ENCODE measurements around the gene SNRNP48.
A peak's percentile ranks its signal among the peaks of the same experiment; 100 is the strongest.

SNRNP48 gene

DNA sequence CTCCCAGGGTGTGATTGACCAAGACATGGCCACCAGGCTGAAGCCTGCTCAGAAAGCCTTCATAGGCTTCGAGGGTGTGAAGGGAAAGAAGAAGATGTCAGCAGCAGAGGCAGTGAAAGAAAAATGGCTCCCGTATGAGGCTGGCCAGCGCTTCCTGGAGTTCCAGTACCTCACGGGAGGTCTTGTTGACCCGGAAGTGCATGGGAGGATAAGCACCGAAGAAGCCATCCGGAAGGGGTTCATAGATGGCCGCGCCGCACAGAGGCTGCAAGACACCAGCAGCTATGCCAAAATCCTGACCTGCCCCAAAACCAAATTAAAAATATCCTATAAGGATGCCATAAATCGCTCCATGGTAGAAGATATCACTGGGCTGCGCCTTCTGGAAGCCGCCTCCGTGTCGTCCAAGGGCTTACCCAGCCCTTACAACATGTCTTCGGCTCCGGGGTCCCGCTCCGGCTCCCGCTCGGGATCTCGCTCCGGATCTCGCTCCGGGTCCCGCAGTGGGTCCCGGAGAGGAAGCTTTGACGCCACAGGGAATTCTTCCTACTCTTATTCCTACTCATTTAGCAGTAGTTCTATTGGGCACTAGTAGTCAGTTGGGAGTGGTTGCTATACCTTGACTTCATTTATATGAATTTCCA, 4.6 kb upstream of the SNRNP48 start:
- H3K4me3 ChIP-seq (ENCODE audit: low read depth, low read length) = no peak overlapping the region
- TF ChIP-seq, protein P1, sequence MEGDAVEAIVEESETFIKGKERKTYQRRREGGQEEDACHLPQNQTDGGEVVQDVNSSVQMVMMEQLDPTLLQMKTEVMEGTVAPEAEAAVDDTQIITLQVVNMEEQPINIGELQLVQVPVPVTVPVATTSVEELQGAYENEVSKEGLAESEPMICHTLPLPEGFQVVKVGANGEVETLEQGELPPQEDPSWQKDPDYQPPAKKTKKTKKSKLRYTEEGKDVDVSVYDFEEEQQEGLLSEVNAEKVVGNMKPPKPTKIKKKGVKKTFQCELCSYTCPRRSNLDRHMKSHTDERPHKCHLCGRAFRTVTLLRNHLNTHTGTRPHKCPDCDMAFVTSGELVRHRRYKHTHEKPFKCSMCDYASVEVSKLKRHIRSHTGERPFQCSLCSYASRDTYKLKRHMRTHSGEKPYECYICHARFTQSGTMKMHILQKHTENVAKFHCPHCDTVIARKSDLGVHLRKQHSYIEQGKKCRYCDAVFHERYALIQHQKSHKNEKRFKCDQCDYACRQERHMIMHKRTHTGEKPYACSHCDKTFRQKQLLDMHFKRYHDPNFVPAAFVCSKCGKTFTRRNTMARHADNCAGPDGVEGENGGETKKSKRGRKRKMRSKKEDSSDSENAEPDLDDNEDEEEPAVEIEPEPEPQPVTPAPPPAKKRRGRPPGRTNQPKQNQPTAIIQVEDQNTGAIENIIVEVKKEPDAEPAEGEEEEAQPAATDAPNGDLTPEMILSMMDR (IDR thresholded peaks at IDR 0.05; ENCODE audit: low read depth, low read length) = no peak

DNA sequence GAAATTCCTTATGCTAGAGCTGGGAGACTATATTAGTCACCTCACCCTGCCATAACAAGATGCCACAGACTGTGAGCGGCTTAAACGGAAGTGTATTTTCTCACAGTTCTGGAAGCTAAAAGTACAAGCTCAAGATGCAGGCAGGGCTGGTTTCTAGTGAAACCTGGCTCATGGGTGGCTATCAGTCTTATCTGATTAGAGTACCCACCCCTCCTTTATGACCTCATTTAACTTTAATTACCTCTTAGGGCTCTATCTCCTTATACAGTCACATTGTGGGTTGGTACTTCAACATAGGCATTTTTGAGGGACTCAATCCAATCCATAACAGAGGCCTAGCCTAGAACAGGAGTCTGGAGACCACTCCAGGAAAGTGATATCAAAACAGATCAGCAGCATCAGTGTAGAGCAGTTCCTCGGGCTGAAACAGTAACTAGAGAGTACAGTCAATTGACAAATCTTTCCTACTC, 2.3 kb upstream of the SNRNP48 start:
- TF ChIP-seq, protein P1 (IDR thresholded peaks at IDR 0.05; ENCODE audit: low read depth, low read length) = no peak
- no peak overlapping the region for H3K4me3 ChIP-seq (ENCODE audit: low read depth, low read length)

DNA sequence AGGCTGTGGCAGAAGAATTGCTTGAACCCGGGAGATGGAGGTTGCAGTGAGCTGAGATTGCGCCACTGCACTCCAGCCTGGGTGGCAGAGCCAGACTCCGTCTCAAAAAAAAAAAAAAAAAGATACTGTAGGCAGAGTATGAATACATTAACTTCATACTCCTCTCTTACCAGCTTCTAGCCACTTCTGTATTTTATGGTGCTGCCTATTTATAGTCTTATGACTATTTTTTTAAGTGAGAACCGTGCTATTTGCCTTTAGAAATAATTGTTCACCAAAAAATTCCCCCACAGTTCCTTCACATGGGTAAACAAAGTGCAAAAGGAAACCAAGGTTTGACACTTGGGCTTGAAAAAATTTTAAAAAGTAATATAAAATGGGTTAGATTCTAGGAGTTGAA, 1.5 kb upstream of the SNRNP48 start:
- TF ChIP-seq, protein P1 (IDR thresholded peaks at IDR 0.05; ENCODE audit: low read depth, low read length) = no peak
- H3K4me3 ChIP-seq (ENCODE audit: low read depth, low read length) = no peak overlapping the region

DNA sequence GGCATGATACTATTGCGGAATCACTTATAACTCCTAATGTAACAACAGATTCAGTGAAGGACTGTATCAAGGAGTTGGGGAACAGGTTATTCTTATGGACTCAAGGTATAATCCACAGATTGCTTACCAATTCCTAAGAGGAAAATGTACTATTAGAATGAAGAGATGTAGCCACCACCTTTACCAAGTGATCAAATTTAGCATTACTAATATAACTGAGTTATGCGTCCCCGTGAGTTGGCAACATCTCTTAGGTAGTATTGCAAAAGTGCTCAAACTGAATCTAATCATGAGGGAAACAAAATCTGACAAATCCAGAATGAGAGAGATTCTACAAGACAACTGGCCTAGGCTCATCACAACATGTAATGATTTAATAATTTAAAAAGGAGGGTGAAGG, 777 bp upstream of the SNRNP48 start:
- H3K4me3 ChIP-seq (ENCODE audit: low read depth, low read length) = no peak overlapping the region

DNA sequence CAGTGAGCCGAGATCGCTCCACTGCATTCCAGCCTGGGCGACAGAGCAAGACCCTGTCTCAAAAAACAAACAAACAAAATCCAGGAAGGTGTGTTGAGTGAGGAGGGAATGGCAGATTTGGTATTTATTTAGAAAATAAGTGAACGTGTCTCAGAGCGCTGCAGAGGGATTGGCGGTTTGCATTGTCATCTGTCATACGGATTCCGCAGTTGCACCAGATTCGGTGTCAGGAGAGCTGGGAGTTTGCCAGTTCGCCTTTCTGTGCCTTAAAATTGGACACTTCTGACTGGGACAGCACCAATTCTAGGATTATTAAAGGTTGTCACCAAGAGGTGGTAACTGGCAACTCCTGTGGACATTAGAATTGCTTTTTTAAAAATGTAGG, 912 bp downstream of the SNRNP48 start:
- H3K4me3 ChIP-seq (ENCODE audit: low read depth, low read length) = peak overlapping the region; percentile 77
- TF ChIP-seq, protein P1 (IDR thresholded peaks at IDR 0.05; ENCODE audit: low read depth, low read length) = no peak

More for the DNA sequence above, 777 bp upstream of the SNRNP48 start:
- TF ChIP-seq, protein P1 (IDR thresholded peaks at IDR 0.05; ENCODE audit: low read depth, low read length) = no peak

DNA sequence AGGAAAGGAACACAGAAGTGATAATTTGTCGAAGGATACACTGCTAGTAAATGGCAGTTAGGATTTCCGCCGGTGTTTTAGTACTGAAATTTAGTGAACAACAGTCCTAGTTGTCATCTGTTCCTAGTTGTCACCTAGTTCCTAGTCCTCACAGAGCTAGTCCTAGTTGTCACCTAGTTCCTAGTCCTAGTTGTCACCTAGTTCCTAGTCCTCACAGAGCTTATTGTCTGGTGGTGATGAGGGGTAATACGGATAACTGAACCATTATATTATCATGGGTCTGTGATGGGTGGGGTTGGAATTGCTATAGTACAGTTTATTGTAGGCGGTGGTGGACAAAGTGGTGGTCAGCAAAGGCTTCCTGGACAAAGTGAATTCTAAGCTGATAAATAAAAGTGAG, 1.8 kb downstream of the SNRNP48 start:
- TF ChIP-seq, protein P1 (IDR thresholded peaks at IDR 0.05; ENCODE audit: low read depth, low read length) = no peak
- no peak overlapping the region for H3K4me3 ChIP-seq (ENCODE audit: low read depth, low read length)

DNA sequence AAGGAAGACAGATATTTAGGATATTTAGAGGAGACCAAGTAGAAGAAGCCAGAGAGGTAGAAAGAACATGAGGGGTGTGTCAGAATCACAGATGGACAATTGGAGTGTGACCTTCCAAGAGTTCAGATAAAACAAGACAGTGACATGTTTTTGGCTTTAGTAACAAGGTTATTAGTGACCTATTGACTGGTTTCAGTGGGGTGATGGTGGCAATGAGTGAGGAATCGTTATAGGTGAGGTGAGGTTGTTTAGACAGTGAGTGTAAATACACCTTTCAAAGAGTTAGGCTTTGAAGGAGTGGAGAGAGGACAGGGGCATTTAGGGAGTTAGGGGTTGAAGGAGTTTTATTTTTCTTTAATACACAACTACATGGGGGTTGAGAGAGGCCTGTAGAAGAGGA, 3.2 kb downstream of the SNRNP48 start:
- TF ChIP-seq, protein P1 (IDR thresholded peaks at IDR 0.05; ENCODE audit: low read depth, low read length) = no peak

More for the DNA sequence above, 3.2 kb downstream of the SNRNP48 start:
- H3K4me3 ChIP-seq (ENCODE audit: low read depth, low read length) = no peak overlapping the region
